Spleen (tissue), 11 donors: ENCODE measurements around the gene ZFYVE16. TPM values are rescaled to one million over a fixed set of nuclear protein-coding genes. Genes with fewer than 3 reads are reported as not detected.
"Not testable (repeated sequence)": the region's sequence is repeated elsewhere in the genome, so short reads cannot be mapped to it uniquely, and the experiment has no call there.

Source experiments
- DNase-seq: peaks from one replicate; pipeline ENCODE4 v3.0.0-alpha.2; 2020
- H3K27ac ChIP-seq, 8 donors: fragments of 200-600 bp; sonication (generic) in 7 of 8; 1 replicate in 4 of 8; 2 replicates in 4 of 8; pipeline versions ENCODE4 v1.5.0 to v1.8.0; 2016 to 2021; ENCODE audit warnings: inconsistent platforms in 4 of 8, mild to moderate bottlenecking in 4 of 8, moderate library complexity in 1 of 8
- H3K27me3 ChIP-seq, 7 donors: fragments of 200-600 bp; sonication (generic) in 6 of 7; replicated peaks in 1 of 7; 1 replicate in 4 of 7; 2 replicates in 3 of 7; pipeline versions ENCODE4 v1.5.0 to v1.8.0; 2016 to 2021; ENCODE audit warnings: inconsistent platforms in 3 of 7, mild to moderate bottlenecking in 1 of 7
- H3K36me3 ChIP-seq, 6 donors: fragments of 200-600 bp; sonication (generic) in 5 of 6; 1 replicate in 4 of 6; 2 replicates in 2 of 6; pipeline versions ENCODE4 v1.5.0 to v1.8.0; 2016 to 2021; ENCODE audit warnings: inconsistent platforms in 2 of 6
- H3K4me1 ChIP-seq, 6 donors: fragments of 200-600 bp; sonication (generic) in 5 of 6; 1 replicate in 3 of 6; 2 replicates in 3 of 6; pipeline versions ENCODE4 v1.5.0 to v1.8.0; 2016 to 2021; ENCODE audit warnings: inconsistent platforms in 3 of 6
- H3K4me3 ChIP-seq, 8 donors: fragments of 200-600 bp; sonication (generic) in 7 of 8; 1 replicate in 4 of 8; 2 replicates in 4 of 8; pipeline versions ENCODE4 v1.5.0 to v1.8.0; 2016 to 2021; ENCODE audit warnings: inconsistent platforms in 4 of 8, mild to moderate bottlenecking in 4 of 8, moderate library complexity in 2 of 8
- H3K9me3 ChIP-seq, 8 donors: fragments of 200-600 bp; sonication (generic) in 7 of 8; 1 replicate in 4 of 8; 2 replicates in 4 of 8; pipeline versions ENCODE4 v1.5.0 to v1.8.0; 2016 to 2021; ENCODE audit warnings: inconsistent platforms in 4 of 8
- CTCF ChIP-seq, 11 experiments: fragments of 200-600 bp in 7 of 11; fragments of 450-650 bp in 4 of 11; sonication (generic) in 4 of 11; IDR thresholded peaks in 8 of 11; conservative IDR thresholded peaks in 3 of 11; 1 replicate in 7 of 11; 2 replicates in 4 of 11; pipeline versions ENCODE4 v1.4.0 to v1.8.0; 2016 to 2021; ENCODE audit warnings: antibody characterized with exemption in 11 of 11, inconsistent platforms in 4 of 11, mild to moderate bottlenecking in 1 of 11
- POLR2A ChIP-seq, 3 donors: fragments of 450-650 bp; IDR thresholded peaks; one replicate each; pipeline ENCODE4 v1.5.1; 2017; ENCODE audit warnings: antibody characterized with exemption in 3 of 3, mild to moderate bottlenecking in 1 of 3
- POLR2AphosphoS5 ChIP-seq, 3 donors: sonication (generic); formaldehyde crosslinking; IDR thresholded peaks; one replicate each; pipeline ENCODE4 v1.5.1; 2017; ENCODE audit warnings: antibody characterized with exemption in 3 of 3
- WGBS, 5 donors: extraction: QIAGEN DNeasy Blood & Tissue Kit in 3 of 5; methylation state at CpG; one replicate each; pipeline versions ENCODE4 v1.1.5 to v1.1.7; 2013 to 2018; 5-methylcytosine and 5-hydroxymethylcytosine counted together
- intact Hi-C: fragments of 100-400 bp; cut with DNase I; formaldehyde crosslinking; loops from one replicate; pipeline ENCODE4 v1.15.0; 2023; ENCODE audit warnings: low total_unique reads
- polyA plus RNA-seq, 3 donors: library from polyadenylated mRNA; stranded (reverse); fragments of 200-250 nt; gene quantifications; one replicate each; pipeline ENCODE4 v1.2.1, GENCODE V29; 2013
- total RNA-seq, 7 donors: library from RNA; depleted of rRNA in 3 of 7; stranded (reverse); fragments of >200 nt in 3 of 7; fragmentation: NEBNext Ultra II Directional in 4 of 7; extraction: Animal tissue kit (Norgen Biotek cat#: 25700) in 4 of 7; gene quantifications; one replicate each; pipeline versions ENCODE4 v1.1.0 to v1.2.1, GENCODE V29; 2016 to 2021
- donor health status: healthy with polysubstance abuse.
- donor health status: DM: no; HTN: no; CAD: no; lungs with moderate emphysema.
- donor health status: DM: no; HTN: no; CAD: no.
- donor health status: Bipolar disorder and iron deficiency.
- donor health status: healthy.
- donor health status: DM: no; HTN: no; CAD: no.
- donor health status: DM: yes; HTN: yes; CAD: no.

ZFYVE16 gene
- total and polyA plus RNA-seq, 10 donors: 8.5 to 67.8 (median 51.7) TPM

GRCh38 chr5:80417973-80418372 is 10.1 kb downstream of the ZFYVE16 start:
- Histone ChIP-seq H3K27ac (no peak overlapping the region), H3K4me3 (no peak overlapping the region), H3K9me3 (peaks cover 0 to 19% (median 13%) of the 10 kb centered on the region in 8 donors), H3K27me3 (no peaks in the 10 kb centered on the region), H3K36me3 (peaks cover 0 to 10% (median 0%) of the 10 kb centered on the region in 6 donors), H3K4me1 (peaks cover 0 to 20% (median 0%) of the 10 kb centered on the region in 6 donors)
- WGBS, 5 donors: 83 to 100% (median 96%) methylated on average over 1 of the region's 1 CpG
- DNase-seq: no peak
- intact Hi-C loops: no loop called here
- TF ChIP-seq POLR2AphosphoS5 (IDR thresholded peaks at IDR 0.05) (no peak), CTCF (IDR thresholded peaks at IDR 0.05 in 8 of 11, conservative IDR thresholded peaks at IDR 0.05 in 3 of 11) (no peak), POLR2A (IDR thresholded peaks at IDR 0.05) (no peak)

- H3K27ac ChIP-seq, intact Hi-C loops, H3K4me3 ChIP-seq, DNase-seq, H3K27me3 ChIP-seq, H3K4me1 ChIP-seq: not testable (repeated sequence)
- Histone ChIP-seq H3K36me3 (peaks cover 0 to 12% (median 0%) of the 10 kb centered on the region in 6 donors), H3K9me3 (peaks cover 0 to 39% (median 28%) of the 10 kb centered on the region in 8 donors)
- WGBS, 5 donors: 91 to 97% (median 95%) methylated on average over 3 of the region's 3 CpGs
Observed at GRCh38 chr5:80424365-80424764, 16.5 kb downstream of the ZFYVE16 start.

GRCh38 chr5:80435476-80435875 is 27.6 kb downstream of the ZFYVE16 start:
- WGBS, 5 donors: 94 to 97% (median 95%) methylated on average over 8 of the region's 8 CpGs
- intact Hi-C loops: no loop called here
- Histone ChIP-seq H3K27me3 (no peaks in the 10 kb centered on the region), H3K4me3 (no peak overlapping the region), H3K4me1 (peaks cover 0 to 3% (median 0%) of the 10 kb centered on the region in 6 donors), H3K36me3 (peaks cover 0 to 61% (median 16%) of the 10 kb centered on the region in 6 donors), H3K9me3 (no peaks in the 10 kb centered on the region), H3K27ac (no peak overlapping the region)
- no peak for DNase-seq
- TF ChIP-seq POLR2AphosphoS5 (IDR thresholded peaks at IDR 0.05): no peak
- no peak for TF ChIP-seq CTCF (IDR thresholded peaks at IDR 0.05 in 8 of 11, conservative IDR thresholded peaks at IDR 0.05 in 3 of 11)
- TF ChIP-seq POLR2A (IDR thresholded peaks at IDR 0.05): no peak

GRCh38 chr5:80437326-80437725 is 29.5 kb downstream of the ZFYVE16 start:
- Histone ChIP-seq H3K9me3 (no peaks in the 10 kb centered on the region), H3K36me3 (peaks cover 0 to 79% (median 23%) of the 10 kb centered on the region in 6 donors), H3K4me1 (peaks cover 0 to 3% (median 0%) of the 10 kb centered on the region in 6 donors), H3K4me3 (no peak overlapping the region), H3K27ac (no peak overlapping the region), H3K27me3 (no peaks in the 10 kb centered on the region)
- 51 to 74% (median 60%) methylated on average over 3 of the region's 3 CpGs for WGBS, 5 donors
- no peak for DNase-seq
- TF ChIP-seq CTCF (IDR thresholded peaks at IDR 0.05 in 8 of 11, conservative IDR thresholded peaks at IDR 0.05 in 3 of 11) (no peak), POLR2A (IDR thresholded peaks at IDR 0.05) (no peak), POLR2AphosphoS5 (IDR thresholded peaks at IDR 0.05) (no peak)
- intact Hi-C loops: no loop called here

GRCh38 chr5:80438739-80439138 is 30.9 kb downstream of the ZFYVE16 start:
- TF ChIP-seq CTCF (IDR thresholded peaks at IDR 0.05 in 8 of 11, conservative IDR thresholded peaks at IDR 0.05 in 3 of 11) (no peak), POLR2AphosphoS5 (IDR thresholded peaks at IDR 0.05) (no peak), POLR2A (IDR thresholded peaks at IDR 0.05) (no peak)
- no peak overlapping the region for H3K27ac ChIP-seq
- no peak for DNase-seq
- 92 to 97% (median 95%) methylated on average over 4 of the region's 4 CpGs for WGBS, 5 donors
- H3K9me3 ChIP-seq: no peaks in the 10 kb centered on the region
- intact Hi-C loops: no loop called here
- H3K4me1 ChIP-seq: peaks cover 0 to 3% (median 0%) of the 10 kb centered on the region in 6 donors
- H3K4me3 ChIP-seq: no peak overlapping the region
- H3K36me3 ChIP-seq: peaks cover 0 to 93% (median 32%) of the 10 kb centered on the region in 6 donors
- no peaks in the 10 kb centered on the region for H3K27me3 ChIP-seq
